GM18502 (cell line): ENCODE results near the gene ACCSL.

Experiments
- ATAC-seq: cut with Tn5 transposase; IDR thresholded peaks from one replicate; pipeline ENCODE4 v1.9.1; 2021; ENCODE audit warnings: mild to moderate bottlenecking; ENCODE audit not compliant: unreplicated experiment, poor library complexity

ACCSL gene

GRCh38 chr11:44047931-44048431 is at the start of gene ACCSL:
ACCSL (plus strand) TSS chr11:44047981; CDS start chr11:44048037, 56 bp downstream.
- no peak for ATAC-seq

GRCh38 chr11:43998308-43998707 is 49.5 kb upstream of the ACCSL start:
- ATAC-seq: no peak

DNA sequence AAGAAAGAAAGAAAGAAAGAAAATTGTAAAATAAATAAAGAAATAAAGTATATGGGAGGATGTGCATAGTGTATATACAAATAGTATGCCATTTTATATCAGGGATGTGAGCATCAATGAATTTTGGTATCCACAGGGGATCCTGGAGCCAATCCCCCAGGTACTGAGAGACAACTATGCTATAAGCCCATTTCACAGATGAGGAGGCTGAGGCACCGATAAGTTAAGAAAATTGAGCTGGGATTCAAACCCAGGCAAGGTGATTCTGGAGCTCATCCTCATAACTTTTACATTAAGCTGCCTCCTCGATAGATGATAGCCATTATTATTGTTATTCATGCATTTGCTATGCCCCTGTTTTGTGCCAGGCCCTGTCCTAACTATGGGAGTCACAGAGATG is 47.0 kb upstream of the ACCSL start:
- no peak for ATAC-seq

GRCh38 chr11:44002191-44003093 is 45.3 kb upstream of the ACCSL start:
- ATAC-seq: no peak

GRCh38 chr11:44003736-44004451 is 43.9 kb upstream of the ACCSL start:
- ATAC-seq: no peak

DNA sequence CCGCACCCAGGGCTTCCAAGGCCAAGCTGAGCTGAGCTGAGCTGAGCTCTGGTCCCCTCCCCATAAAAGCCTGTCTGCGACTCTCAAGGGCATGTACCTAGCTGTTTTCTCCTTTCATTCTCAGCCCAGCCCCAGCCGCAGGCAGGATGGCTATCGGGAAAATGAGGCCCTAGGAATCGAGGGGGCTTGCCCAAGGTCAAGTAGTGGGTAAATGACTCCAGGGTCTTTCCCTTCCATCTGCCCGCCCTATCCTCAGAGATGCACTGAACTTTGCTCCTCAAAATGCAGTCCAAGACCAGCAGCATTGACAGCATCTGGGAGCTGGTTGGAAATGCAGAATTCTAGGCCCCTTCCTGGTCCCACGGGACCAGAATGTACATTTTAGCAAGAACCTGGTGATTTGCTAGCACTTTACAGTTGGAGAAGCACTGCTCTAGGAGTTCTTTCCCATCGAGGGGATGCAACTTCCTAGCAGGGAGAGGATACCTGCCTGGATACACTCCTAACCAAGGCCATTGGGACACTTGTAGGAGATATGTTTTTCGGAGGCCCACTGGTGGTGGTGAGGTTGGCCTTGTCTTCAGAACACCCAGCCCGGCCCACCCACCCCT is 43.2 kb upstream of the ACCSL start:
- no peak for ATAC-seq

- ATAC-seq: peak; percentile 45
Observed at GRCh38 chr11:44005063-44005701, 42.6 kb upstream of the ACCSL start.

- no peak for ATAC-seq
Observed at GRCh38 chr11:44005956-44006355, 41.8 kb upstream of the ACCSL start.

- ATAC-seq: no peak
Observed at GRCh38 chr11:44006917-44007361, 40.8 kb upstream of the ACCSL start.

DNA sequence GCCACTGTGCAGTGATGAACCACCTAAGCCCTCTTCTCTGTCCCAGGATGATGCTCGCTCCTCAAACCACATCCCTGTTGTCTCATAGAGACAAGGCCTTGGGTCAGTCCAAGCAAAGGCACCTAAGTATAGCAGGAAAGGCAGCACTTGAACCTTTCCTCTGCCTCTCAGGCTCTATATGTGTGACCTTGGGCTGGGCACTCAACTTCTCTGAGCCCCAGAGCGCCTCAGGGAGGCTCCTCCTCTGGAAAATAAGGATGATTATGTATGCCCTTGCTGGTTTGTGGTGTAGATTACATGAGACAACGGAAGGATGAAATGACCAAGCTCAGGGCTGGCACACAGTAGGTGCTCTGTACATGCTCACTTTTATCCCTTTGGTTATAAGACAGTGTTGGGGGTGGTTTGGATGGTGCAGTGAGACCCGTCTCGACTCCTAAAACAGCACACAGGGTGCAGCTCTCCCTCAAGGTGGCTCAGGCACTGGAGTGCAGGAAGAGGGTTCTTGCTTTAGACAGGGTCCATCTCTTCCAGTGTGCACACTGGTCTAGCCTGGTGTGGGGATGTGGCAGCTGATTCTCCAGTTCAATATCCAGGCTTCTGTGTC is 40.2 kb upstream of the ACCSL start:
- ATAC-seq: no peak

DNA sequence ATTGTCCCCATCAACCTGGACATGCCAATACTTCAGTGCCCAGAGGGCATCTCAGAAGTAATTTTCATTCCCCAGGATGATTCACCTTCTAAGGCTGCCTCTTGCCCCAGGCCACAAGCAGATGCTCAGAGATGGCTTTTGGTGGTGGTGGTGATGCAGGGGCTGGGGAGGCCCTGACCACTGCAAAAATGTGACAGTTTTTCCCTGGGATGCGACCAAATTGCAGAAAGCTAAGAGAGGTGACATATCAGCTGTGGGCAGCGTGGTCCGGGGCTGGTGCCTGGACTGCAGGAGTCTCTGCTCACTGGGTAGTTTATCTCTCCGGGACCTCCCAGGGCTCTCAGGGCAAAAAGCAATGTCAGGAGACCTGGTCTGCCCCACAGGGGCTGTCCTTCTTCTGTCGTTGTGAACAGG is 39.7 kb upstream of the ACCSL start:
- ATAC-seq: no peak

DNA sequence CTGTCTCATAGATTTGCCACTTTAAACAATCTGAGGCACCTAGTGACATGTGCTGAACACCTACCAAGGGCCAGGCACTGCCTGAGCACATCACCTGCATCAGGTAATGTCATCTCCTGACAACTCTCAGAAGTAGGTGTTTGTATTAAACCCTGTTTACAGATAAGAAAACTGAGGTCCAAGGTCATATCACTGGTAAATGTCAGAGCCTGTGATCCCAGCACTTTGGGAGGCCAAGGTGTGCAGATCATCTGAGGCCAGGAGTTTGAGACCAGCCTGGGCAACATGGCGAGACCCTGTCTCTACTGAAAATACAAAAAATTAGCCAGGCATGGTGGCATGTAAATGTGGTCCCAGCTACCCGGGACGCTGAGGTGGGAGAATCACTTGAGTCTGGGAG is 39.1 kb upstream of the ACCSL start:
- no peak for ATAC-seq

GRCh38 chr11:44010789-44011251 is 37.0 kb upstream of the ACCSL start:
- ATAC-seq: no peak

GRCh38 chr11:44011797-44012196 is 36.0 kb upstream of the ACCSL start:
- no peak for ATAC-seq

GRCh38 chr11:44014968-44015623 is 32.7 kb upstream of the ACCSL start:
- ATAC-seq: no peak

DNA sequence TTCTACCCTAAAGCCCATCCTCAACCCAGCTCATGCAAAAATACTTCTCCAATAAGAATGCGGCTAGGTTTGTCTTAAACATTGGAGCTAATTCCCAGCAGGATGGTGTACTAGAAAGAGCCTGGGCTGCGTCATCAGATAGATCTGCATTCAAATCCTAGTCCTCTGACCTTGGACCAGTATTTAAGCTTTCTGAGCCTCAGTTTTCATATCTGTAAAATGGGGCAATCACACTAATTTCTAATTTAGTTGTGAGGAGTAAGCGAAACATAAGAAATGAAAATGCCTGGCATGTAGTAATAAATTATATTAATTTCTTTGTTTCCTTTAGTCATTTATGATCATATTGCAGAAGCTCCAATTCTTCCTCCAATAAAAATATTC is 32.2 kb upstream of the ACCSL start:
- ATAC-seq: no peak

DNA sequence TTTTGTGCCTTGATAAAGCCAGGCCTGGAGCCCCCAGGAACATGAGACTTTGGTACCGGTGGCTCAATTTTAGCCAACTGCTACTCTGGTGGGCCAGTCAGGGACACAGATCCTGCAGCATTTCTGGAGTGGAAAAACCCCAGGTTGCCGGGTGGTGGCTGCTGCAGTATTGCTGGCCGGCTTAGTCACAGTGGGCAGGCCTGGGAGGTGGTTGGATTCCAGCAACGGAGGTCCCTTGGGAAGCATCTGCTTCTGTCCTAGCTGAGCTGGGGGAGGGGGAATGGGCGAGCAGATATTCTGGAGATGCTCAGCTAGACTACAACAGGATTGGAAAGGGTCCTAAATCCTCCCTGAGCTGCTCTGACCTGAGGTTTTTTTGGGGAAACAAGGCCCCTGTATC is 31.6 kb upstream of the ACCSL start:
- no peak for ATAC-seq

DNA sequence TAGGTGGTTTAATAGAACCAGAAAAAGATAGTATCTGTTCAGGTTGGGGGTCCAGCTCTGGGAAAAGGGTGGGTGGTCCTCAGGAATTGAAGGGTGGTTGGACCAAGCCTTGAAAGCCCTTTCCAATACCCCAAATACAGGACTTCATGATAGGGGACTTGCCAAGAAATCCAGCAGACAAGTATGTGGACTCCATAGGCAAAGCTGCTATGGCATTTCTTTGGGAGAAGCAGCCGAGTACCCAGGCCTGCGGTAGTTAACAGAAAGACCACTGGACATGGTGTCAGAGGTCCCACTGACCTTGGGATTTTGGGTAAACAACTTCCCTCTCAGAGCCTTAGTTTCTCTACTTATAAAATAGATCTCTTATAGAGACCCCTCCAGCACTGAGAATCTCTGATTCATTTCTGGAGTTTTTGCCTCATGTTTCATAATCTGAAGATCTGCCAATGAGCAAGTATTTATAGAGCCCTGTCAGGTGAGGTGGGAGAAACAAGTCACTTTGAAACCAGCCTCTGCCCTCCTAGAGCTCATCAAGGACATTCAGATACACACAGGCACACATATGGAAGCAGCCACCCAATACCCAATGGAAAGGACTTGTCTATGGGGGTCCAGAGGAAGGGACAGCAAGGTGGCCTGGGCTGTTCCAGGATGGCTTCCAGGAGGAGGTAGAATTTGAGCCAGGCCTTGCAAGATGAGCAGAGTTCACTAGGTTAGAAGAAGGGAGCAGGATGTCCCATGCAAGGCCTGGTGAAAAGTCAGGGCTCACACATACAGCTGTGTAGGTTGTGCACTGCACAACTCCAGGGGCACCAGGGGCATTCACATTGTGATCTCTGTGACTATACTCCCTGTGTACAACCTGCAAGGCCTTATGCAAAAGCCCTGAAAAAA is 31.0 kb upstream of the ACCSL start:
- no peak for ATAC-seq
